Naive B cell (primary cell): Measurements from ENCODE around the gene PHACTR4. TPM values are rescaled to one million over a fixed set of nuclear protein-coding genes. Genes with fewer than 3 reads are reported as not detected.
A peak's percentile ranks its signal among the peaks of the same experiment; 100 is the strongest.
"Not testable (repeated sequence)": the region's sequence is repeated elsewhere in the genome, so short reads cannot be mapped to it uniquely, and the experiment has no call there.

Source experiments
- ATAC-seq, 2 donors: fragments of 150-1000 bp; cut with Tn5 transposase; 2 replicates each; pipeline ENCODE4 v1.10.0; 2021; ENCODE audit warnings: low read depth in 2 of 2, mild to moderate bottlenecking in 2 of 2, moderate library complexity in 2 of 2
- DNase-seq: peaks from one replicate; pipeline ENCODE4 v3.0.0; 2022
- H3K27ac Mint-ChIP-seq, 6 donors: one replicate each; pipeline ENCODE4 v1.8.0; 2020 to 2022; ENCODE audit warnings: mild to moderate bottlenecking in 6 of 6, mixed read lengths in 6 of 6, moderate library complexity in 5 of 6, inconsistent platforms in 2 of 6
- H3K27me3 Mint-ChIP-seq, 3 donors: one replicate each; pipeline ENCODE4 v1.8.0; 2021 to 2022; ENCODE audit warnings: mixed read lengths in 3 of 3, mild to moderate bottlenecking in 1 of 3
- H3K36me3 Mint-ChIP-seq, 2 donors: one replicate each; pipeline ENCODE4 v1.8.0; 2020 to 2022; ENCODE audit warnings: mixed read lengths in 2 of 2, inconsistent platforms in 1 of 2, mild to moderate bottlenecking in 1 of 2
- H3K4me1 Mint-ChIP-seq, 3 donors: one replicate each; pipeline ENCODE4 v1.8.0; 2020 to 2022; ENCODE audit warnings: mixed read lengths in 3 of 3, inconsistent platforms in 1 of 3, mild to moderate bottlenecking in 1 of 3, moderate library complexity in 1 of 3
- H3K4me3 Mint-ChIP-seq, 8 donors: one replicate each; pipeline ENCODE4 v1.8.0; 2020 to 2022; ENCODE audit warnings: mild to moderate bottlenecking in 8 of 8, mixed read lengths in 8 of 8, moderate library complexity in 8 of 8, inconsistent platforms in 2 of 8
- H3K9me3 Mint-ChIP-seq, 7 donors: one replicate each; pipeline ENCODE4 v1.8.0; 2020 to 2022; ENCODE audit warnings: mixed read lengths in 7 of 7, mild to moderate bottlenecking in 5 of 7, inconsistent platforms in 2 of 7, moderate library complexity in 1 of 7
- polyA plus RNA-seq, 6 donors: library from polyadenylated mRNA; unstranded; fragments of 300-500 nt; fragmentation: Illumina TruSeq; gene quantifications; one replicate each; pipeline ENCODE4 v1.2.3, GENCODE V29; 2021; ENCODE audit warnings: low read depth in 6 of 6

PHACTR4 gene
- polyA plus RNA-seq, 6 donors from 2014 or later: 6.9 to 23.0 (median 9.5) TPM; not detected in 1

DNA sequence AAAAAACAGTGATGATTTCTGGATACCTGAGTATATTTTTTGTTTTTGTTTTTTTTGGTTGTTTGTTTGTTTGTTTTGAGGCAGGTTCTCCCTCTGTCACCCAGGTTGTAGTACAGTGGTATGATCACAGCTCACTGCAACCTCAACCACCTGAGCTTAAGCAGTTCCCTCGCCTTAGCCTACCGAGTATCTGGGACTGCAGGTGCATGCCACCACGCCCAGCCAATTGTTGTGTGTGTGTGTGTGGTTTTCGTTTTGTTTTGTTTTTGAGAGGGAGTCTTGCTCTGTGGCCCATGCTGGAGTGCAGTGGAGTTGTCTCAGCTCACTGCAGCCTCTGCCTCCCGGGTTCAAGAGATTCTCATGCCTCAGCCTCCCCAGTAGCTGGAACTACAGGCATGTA is 81.0 kb downstream of the PHACTR4 start:
- H3K4me3 Mint-ChIP-seq: no peak overlapping the region
- H3K9me3 Mint-ChIP-seq: no peaks in the 10 kb centered on the region

DNA sequence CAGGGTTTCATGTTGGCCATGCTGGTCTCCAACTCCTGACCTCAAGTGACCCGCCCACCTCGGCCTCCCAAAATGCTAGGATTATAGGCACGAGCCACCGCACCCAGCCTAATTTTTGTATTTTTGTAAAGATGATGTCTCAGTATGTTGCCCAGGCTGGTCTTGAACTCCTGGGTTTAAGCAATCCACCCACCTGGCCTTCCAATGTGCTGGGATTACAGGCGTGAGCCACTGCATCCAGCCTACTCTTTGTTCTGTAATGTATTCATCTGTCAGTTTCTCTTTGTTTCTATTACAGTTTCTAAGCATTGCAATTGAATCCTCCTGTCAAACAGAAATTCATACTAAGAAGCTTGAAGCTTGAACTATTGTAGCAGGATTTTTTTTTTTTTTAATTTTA is 81.5 kb downstream of the PHACTR4 start:
- Mint-ChIP-seq H3K4me3 (no peak overlapping the region), H3K4me1 (peaks cover 18 to 25% (median 22%) of the 10 kb centered on the region in 3 donors), H3K27ac (peak overlapping the region in 1 of 6 donors; percentile 11), H3K27me3 (no peaks in the 10 kb centered on the region), H3K36me3 (peaks cover 0 to 8% of the 10 kb centered on the region in 2 donors), H3K9me3 (no peaks in the 10 kb centered on the region)
- DNase-seq: no peak
- no peak for ATAC-seq

More for the DNA sequence above, 81.0 kb downstream of the PHACTR4 start:
- Mint-ChIP-seq H3K36me3 (peaks cover 0 to 8% of the 10 kb centered on the region in 2 donors), H3K27ac (peak overlapping the region in 1 of 6 donors; percentile 10), H3K4me1 (peaks cover 19 to 25% (median 20%) of the 10 kb centered on the region in 3 donors), H3K27me3 (no peaks in the 10 kb centered on the region)
- no peak for ATAC-seq
- DNase-seq: no peak

DNA sequence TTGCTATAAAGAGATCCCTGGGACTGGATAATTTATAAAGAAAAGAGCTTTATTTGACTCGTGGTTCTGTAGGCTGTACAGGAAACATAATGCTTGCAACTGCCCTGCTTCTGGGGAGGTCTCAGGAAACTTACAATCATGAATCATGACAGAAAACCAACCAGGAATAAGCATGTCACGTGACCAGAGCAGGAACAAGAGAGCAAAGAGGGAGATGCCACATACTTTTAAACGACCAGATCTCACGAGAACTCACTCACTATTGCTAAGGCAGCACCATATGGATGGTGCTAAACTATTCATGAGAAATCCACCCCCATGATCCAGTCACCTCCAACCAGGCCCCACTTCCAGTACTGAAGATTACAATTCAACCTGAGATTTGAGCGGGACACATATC is 86.5 kb downstream of the PHACTR4 start:
- ATAC-seq: no peak
- no peak for DNase-seq
- Mint-ChIP-seq H3K4me1 (peaks cover 0 to 12% (median 8%) of the 10 kb centered on the region in 3 donors), H3K27me3 (no peaks in the 10 kb centered on the region), H3K36me3 (peaks cover 0 to 8% of the 10 kb centered on the region in 2 donors), H3K4me3 (no peak overlapping the region), H3K9me3 (no peaks in the 10 kb centered on the region), H3K27ac (peak overlapping the region in 2 of 6 donors; percentile 45 to 91)

DNA sequence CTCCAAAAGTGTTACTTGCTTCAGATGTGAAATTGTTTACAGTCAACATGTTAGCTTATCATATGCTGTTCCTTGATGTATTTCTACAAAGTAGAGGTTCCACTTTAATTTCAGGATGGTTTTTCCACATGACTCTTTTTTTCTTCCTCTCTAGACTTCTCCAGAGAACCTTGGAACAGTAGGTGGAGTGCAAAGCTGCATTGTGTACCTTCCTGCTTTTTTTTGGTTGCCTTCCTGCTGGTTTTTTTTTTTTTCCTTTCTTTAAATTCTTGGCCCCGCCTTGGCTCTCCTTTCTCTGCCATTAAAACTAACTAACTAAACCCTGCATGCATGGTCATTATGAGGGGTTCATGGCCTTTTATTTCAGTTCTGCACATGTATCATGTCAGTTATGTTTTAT is 88.1 kb downstream of the PHACTR4 start:
- H3K4me1 Mint-ChIP-seq: peaks cover 0 to 12% (median 8%) of the 10 kb centered on the region in 3 donors
- ATAC-seq (no peak), DNase-seq (no peak)
- no peaks in the 10 kb centered on the region for H3K27me3 Mint-ChIP-seq
- peaks cover 0 to 8% of the 10 kb centered on the region in 2 donors for H3K36me3 Mint-ChIP-seq
- no peaks in the 10 kb centered on the region for H3K9me3 Mint-ChIP-seq
- peak overlapping the region in 1 of 6 donors; percentile 42 for H3K27ac Mint-ChIP-seq
- no peak overlapping the region for H3K4me3 Mint-ChIP-seq

DNA sequence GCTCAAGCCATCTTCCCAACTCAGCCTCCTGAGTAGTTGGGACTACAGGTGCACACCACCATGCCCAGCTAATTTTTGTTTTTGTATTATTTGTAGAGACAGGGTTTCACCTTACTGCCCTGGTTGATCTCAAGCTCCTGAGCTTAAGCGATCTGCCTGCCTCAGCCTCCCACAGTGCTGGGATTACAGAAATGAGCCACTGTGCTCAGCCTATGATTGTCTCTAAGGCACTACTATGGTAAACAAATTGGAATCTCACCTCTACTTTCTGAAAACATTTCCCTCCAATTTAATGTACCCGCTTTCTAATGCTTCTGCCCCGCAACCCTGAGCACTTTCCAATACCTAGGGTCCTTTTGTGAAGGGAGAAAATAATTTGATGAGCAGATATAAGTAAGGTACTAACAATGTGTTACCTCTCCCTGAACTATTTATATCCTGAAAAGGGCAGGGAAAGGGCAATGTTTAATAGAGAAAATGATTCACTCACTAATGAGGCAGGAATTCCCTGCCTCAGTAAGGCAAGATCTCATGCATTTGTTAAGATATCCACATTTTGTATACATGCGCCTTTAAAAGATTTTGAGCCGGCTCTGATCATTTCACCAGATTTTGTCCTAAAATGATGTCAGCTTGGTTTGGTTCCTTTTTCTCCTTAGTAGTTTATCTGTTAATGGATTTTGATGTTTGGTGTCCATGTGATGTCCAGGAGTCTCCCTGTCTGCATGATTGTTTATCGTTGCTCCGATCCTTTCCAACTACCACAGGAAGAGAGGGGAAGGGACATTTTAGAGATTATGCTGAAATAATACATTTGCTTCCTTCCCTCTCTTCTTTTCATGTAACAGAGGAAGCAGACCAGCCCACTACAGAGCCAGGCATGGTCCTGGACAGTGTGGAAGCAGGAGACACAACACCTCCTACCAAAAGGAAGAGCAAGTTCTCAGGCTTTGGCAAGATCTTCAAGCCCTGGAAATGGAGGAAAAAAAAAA is 89.0 kb downstream of the PHACTR4 start:
- ATAC-seq: no peak
- Mint-ChIP-seq H3K9me3 (no peaks in the 10 kb centered on the region), H3K27me3 (no peaks in the 10 kb centered on the region), H3K4me3 (no peak overlapping the region), H3K27ac (peak overlapping the region in 1 of 6 donors; percentile 32), H3K4me1 (peaks cover 0 to 7% (median 3%) of the 10 kb centered on the region in 3 donors), H3K36me3 (peaks cover 0 to 2% of the 10 kb centered on the region in 2 donors)
- no peak for DNase-seq

DNA sequence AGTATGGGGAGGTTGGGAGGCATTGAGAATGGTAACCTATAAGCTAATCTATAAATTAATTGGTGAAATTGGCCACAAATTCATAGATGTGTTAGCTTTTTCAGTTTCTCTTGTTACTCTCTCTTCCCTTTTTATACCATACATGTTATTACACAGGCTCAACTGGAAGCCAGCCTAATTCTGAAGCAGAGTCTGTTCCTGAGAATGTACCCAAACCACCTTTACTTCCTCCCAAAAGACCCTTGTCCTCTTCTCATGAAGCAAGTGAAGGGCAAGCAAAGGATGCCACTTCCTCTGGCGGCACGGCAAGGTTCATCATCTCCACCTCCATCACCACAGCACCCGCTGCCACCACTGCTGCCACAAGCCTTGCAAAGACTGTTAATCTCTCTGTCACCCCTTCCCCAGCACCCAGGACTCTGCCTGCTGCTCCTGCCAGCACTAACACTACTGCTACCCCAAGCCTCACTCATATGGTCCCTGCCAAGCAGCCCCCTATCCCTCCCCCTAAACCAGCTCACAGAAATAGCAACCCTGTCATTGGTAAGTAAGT is 96.8 kb downstream of the PHACTR4 start:
- Mint-ChIP-seq H3K9me3 (no peaks in the 10 kb centered on the region), H3K27me3 (no peaks in the 10 kb centered on the region), H3K27ac (peak overlapping the region in 1 of 6 donors; percentile 33), H3K36me3 (peaks cover 7 to 10% of the 10 kb centered on the region in 2 donors), H3K4me1 (no peaks in the 10 kb centered on the region), H3K4me3 (peak overlapping the region in 1 of 8 donors; percentile 25)
- DNase-seq (no peak), ATAC-seq (no peak)

DNA sequence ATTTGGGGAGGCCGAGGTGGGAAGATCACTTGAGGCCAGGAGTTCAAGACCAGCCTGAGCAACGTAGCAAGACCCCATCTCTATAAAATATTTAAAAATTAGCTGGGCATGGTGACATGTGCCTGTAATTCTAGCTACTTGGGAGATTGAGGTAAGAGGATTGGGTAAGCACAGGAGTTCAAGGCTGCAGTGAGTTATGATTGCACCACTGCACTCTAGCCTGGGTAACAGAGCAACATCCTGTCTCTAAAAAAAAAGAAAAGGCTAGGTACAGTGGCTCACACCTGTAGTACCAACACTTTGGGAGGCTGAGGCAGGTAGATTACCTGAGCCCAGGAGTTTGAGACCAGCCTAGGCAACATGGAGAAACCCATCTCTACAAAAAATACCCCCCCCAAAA is 100.6 kb downstream of the PHACTR4 start:
- Mint-ChIP-seq H3K4me1 (no peaks in the 10 kb centered on the region), H3K4me3 (no peak overlapping the region)

DNA sequence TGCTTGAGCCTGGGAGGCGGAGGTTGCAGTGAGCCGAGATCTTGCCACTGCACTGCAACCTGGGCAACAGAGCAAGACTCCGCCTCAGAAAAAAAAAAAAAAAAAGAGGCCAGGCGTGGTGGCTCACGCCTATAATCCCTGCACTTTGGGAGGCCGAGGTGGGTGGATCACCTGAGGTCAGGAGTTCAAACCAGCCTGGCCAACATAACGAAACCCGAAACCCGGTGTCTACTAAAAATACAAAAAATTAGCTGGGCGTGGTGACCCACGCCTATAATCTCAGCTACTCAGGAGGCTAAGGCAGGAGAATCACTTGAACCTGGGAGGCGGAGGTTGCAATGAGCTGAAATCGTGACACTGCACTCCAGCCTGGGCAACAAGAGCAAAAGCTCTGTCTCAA is 110.0 kb downstream of the PHACTR4 start:
- not testable (repeated sequence) for H3K4me1 Mint-ChIP-seq, ATAC-seq, H3K9me3 Mint-ChIP-seq, H3K4me3 Mint-ChIP-seq, H3K27me3 Mint-ChIP-seq, H3K27ac Mint-ChIP-seq, DNase-seq
- H3K36me3 Mint-ChIP-seq: peaks cover 10 to 14% of the 10 kb centered on the region in 2 donors

More for the DNA sequence above, 100.6 kb downstream of the PHACTR4 start:
- Mint-ChIP-seq H3K36me3 (peaks cover 7 to 10% of the 10 kb centered on the region in 2 donors), H3K27me3 (no peaks in the 10 kb centered on the region), H3K9me3 (no peaks in the 10 kb centered on the region), H3K27ac (no peak overlapping the region)
- no peak for ATAC-seq
- DNase-seq: no peak

DNA sequence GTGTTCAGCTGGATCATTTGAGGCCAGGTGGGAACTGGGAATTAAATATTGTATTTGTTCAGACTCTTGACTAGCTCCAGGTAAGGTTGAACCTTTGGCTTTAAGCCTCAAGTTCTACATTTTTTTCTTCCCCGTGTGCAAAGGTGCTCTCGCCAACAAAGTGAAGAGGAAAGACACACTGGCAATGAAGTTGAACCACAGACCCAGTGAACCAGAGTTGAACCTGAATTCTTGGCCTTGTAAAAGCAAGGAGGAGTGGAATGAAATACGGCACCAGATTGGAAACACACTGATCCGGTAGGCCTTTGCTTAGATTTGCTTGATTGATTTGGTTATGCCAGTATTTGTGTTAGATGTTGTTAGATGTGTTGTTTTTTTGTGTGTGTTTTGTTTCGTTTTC is 110.8 kb downstream of the PHACTR4 start:
- Mint-ChIP-seq H3K4me1 (no peaks in the 10 kb centered on the region), H3K27ac (peak overlapping the region in 1 of 6 donors; percentile 32)

DNA sequence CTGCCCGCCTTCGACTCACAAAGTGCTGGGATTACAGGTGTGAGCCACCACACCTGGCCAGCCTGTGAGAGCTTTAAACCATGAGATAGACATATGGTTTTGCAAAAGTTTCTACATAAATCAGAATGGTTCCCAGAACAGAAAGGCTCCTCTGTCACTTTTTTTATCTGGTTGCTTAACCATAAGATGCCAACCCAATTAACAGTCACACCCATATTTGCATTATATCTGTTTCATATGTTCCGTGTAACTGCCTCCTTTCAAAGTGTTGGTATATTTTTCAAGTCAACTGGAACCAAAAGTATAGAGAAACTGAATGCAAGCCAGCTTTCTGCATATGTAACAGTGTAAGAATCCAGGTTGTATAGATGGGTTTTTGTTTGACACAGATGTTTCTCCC is 112.6 kb downstream of the PHACTR4 start:
- Mint-ChIP-seq H3K4me3 (no peak overlapping the region), H3K4me1 (no peaks in the 10 kb centered on the region), H3K36me3 (peaks cover 10 to 14% of the 10 kb centered on the region in 2 donors), H3K27me3 (no peaks in the 10 kb centered on the region), H3K9me3 (no peaks in the 10 kb centered on the region), H3K27ac (peak overlapping the region in 1 of 6 donors; percentile 22)
- DNase-seq (no peak), ATAC-seq (no peak)

More for the DNA sequence above, 110.8 kb downstream of the PHACTR4 start:
- H3K4me3 Mint-ChIP-seq: no peak overlapping the region
- peaks cover 10 to 14% of the 10 kb centered on the region in 2 donors for H3K36me3 Mint-ChIP-seq
- ATAC-seq (no peak), DNase-seq (no peak)
- no peaks in the 10 kb centered on the region for H3K27me3 Mint-ChIP-seq
- H3K9me3 Mint-ChIP-seq: no peaks in the 10 kb centered on the region

DNA sequence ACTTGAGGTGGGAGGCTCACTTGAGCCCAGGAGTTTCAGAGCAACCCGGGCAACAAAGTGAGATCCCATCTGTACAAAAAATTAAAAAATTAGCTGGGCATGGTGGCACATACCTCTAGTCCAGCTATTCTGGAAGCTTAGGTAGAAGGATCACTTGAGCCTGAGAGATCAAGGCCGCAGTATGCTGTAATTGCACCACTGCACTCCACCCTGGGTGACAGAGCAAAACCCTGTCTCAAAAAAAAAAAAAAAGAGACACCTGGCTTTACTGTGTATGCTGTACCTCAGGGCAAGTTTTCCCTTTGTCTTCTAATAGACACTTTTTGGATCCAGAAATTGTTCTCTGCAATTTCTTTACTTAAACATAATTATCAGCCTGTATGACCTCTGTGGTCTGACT is 113.2 kb downstream of the PHACTR4 start:
- H3K27ac Mint-ChIP-seq: no peak overlapping the region
- peaks cover 10 to 13% of the 10 kb centered on the region in 2 donors for H3K36me3 Mint-ChIP-seq

DNA sequence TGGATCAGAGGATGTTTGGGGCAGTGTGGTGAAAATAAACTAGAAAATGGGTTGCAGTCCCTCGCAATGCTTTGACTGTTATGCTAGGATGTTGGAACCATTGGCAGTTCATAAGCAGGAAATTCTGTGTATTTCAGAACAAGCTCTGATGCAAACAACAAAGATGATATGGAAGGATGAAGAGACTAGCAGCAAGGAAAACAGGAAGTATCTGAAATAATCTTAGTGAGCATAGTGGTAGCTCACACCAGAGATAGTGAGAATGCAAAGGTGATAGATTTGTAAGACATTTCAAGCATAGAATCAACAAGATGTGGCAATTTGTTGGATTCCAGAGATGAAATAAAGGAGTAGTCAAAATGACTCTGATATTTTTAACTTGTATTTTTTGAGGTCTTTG is 125.2 kb downstream of the PHACTR4 start:
- no peaks in the 10 kb centered on the region for H3K4me1 Mint-ChIP-seq
- ATAC-seq: no peak
- H3K27ac Mint-ChIP-seq: peak overlapping the region in 3 of 6 donors; percentile 12 to 96 (median 73)
- no peaks in the 10 kb centered on the region for H3K27me3 Mint-ChIP-seq
- H3K4me3 Mint-ChIP-seq: no peak overlapping the region
- DNase-seq: no peak
- no peaks in the 10 kb centered on the region for H3K9me3 Mint-ChIP-seq
- H3K36me3 Mint-ChIP-seq: peaks cover 5 to 9% of the 10 kb centered on the region in 2 donors

More for the DNA sequence above, 113.2 kb downstream of the PHACTR4 start:
- H3K4me1 Mint-ChIP-seq: no peaks in the 10 kb centered on the region
- DNase-seq (no peak), ATAC-seq (no peak)
- H3K4me3 Mint-ChIP-seq: peak overlapping the region in 1 of 8 donors; percentile 21
- H3K27me3 Mint-ChIP-seq: no peaks in the 10 kb centered on the region
- no peaks in the 10 kb centered on the region for H3K9me3 Mint-ChIP-seq

DNA sequence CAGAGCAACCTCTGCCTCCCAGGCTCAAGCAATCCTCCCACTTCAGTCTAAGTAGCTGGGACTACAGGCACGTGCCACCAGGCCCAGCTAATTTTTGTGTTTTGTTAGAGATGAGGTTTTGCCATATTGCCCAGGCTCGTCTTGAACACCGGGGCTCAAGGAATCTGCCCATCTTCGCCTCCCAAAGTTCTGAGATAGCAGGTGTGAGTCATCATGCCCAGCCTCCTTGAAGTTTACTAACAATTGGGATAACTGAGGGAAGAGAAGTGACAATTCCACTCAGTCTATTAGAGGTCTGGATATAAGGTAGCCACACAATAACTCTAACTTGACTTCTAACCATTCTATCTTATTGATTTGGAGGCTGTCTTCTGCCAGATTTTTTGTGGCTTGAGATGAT is 130.0 kb downstream of the PHACTR4 start:
- Mint-ChIP-seq H3K9me3 (no peaks in the 10 kb centered on the region), H3K27me3 (no peaks in the 10 kb centered on the region), H3K36me3 (peaks cover 5 to 9% of the 10 kb centered on the region in 2 donors), H3K4me1 (peaks cover 0 to 2% (median 0%) of the 10 kb centered on the region in 3 donors), H3K4me3 (no peak overlapping the region), H3K27ac (no peak overlapping the region)
- ATAC-seq: no peak
- DNase-seq: no peak
